ENCODE measurements around the gene UROC1.

- TF ChIP-seq CTCF (conservative IDR thresholded peaks at IDR 0.05) = no peak
- TF ChIP-seq ZFX (IDR thresholded peaks at IDR 0.05) = no peak
Measured at GRCh38 chr3:126553284-126554084, 35.9 kb upstream of the UROC1 start.

All from C4-2B (cell line).